GM18498 (cell line): ENCODE measurements around the gene TRIO.

ENCODE experiments used
- ATAC-seq: cut with Tn5 transposase; IDR thresholded peaks from one replicate; pipeline ENCODE4 v1.9.1; 2021; ENCODE audit warnings: mild to moderate bottlenecking, moderate library complexity; ENCODE audit not compliant: unreplicated experiment

The TRIO gene

DNA sequence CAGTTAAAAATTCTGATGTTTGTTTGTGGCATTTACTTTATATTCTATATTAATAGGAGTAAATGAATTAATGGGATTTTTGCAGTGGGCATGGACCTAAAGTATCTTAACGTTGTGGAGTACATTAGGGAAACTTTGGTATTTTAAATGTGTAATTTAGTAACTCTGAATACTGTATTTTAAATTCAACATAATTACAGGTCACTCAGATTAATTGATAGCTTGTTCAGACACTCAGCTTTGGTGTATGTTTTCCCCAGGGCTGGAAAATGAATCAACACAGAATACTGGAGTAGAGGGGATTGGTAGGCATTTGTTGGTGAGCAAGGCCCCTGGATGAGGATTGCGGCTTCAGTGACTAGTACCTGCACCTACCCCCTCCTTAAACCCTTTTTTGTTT is 117.5 kb downstream of the TRIO start:
- ATAC-seq, result no peak

DNA sequence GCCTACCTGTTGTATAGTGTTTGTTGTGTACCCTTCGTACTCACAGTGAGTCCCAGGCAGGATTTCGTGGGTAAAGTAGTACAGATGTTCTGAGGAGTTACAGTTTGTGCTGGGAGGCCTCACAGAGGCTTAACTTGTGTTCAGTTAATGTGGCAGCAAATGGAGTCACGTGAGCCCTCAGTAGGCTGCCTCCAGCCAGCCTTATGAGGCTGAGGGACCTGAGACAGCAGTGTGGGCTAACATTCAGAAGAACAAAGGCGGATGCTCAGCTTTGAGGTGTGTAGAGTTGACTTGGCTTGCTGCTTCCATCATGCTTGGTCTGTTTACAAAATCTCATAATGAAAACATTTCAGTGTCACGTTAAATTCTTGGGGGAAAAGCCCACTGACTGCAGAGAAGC is 118.1 kb downstream of the TRIO start:
- no peak for ATAC-seq

DNA sequence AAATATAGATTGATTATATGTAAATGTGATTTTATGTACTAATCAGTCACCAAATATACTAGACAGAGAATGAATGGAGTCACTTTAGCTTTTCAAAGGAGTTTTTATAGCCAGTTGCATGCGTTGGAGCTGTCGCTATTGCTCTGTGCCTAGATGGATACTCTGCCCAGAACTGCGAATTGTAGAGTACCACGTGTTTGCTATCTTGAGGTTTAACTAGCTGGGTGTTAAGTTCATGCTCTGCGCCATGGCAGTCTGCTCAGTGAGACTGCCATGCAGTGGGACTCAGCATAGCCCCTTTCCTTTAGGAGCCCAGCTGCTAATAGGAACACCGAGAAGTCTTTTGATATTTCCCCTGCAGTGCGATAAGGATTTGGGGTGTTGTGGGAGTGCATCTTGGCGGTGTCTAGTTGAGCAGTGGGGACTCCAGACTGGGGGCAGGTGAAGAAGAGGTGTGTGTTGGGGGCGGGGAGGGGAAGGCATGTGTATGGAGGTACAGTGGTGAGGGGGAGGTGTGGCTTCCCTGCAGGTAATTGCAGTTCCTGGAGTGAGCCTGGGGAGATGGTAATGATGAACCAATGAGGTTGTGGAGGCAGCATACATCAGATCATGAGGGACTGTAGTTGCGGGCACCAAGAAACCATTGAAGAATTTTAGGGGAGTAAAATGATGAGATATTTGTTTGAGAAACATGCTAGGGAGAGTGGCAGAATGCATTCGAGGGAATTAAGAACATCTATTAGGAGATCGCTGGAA is 118.9 kb downstream of the TRIO start:
- ATAC-seq, result no peak

GRCh38 chr5:14263113-14263512 is 120.0 kb downstream of the TRIO start:
- no peak for ATAC-seq

GRCh38 chr5:14263699-14264098 is 120.6 kb downstream of the TRIO start:
- no peak for ATAC-seq

- ATAC-seq, result peak; percentile 89
Observed at GRCh38 chr5:14264605-14265316, 121.6 kb downstream of the TRIO start.

- ATAC-seq, result no peak
Observed at GRCh38 chr5:14265570-14265969, 122.4 kb downstream of the TRIO start.

DNA sequence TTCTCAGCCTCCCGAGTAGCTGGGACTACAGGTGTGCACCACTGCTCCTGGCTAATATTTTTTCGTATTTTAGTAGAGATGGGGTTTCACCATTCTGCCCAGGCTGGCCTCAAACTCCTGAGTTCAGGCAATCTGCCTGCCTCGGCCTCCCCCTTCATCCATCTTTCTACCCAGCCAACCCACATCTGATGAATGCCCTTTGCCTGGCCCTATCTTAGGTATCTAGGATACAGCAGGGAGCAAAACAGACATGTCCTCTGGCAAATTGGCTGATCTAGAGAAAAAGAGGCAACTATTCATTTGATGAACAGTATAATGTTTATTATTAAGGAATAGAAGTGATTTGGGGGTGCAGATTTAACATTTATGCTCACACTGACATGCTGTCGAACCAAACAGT is 123.0 kb downstream of the TRIO start:
- ATAC-seq, result no peak

GRCh38 chr5:14266686-14267085 is 123.5 kb downstream of the TRIO start:
- no peak for ATAC-seq

- no peak for ATAC-seq
Observed at GRCh38 chr5:14267166-14267838, 124.2 kb downstream of the TRIO start.

GRCh38 chr5:14267991-14268708 is 125.0 kb downstream of the TRIO start:
- ATAC-seq, result no peak

DNA sequence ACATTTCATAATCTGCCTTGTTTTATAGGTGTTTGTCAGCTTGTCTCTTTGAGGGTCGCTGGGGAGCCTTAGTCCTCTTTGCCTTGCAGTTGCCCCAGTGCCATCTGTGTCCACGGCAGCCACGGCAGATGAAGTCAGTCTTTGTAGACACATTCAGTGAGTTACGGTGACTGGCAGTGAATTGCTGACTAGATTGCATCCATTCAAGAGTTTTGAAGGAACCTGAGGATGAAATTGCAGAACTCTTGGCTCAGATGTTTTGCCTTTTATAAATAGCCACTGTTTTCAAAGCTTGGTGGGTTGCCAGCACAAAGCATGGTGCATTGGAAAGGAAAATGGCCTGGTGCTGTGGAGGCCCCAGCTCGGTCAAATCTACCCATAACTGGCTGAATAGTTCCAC is 125.6 kb downstream of the TRIO start:
- ATAC-seq, result no peak

- ATAC-seq, result no peak
Observed at GRCh38 chr5:14269395-14269794, 126.3 kb downstream of the TRIO start.

GRCh38 chr5:14270209-14270702 is 127.1 kb downstream of the TRIO start:
- peak; percentile 58 for ATAC-seq

DNA sequence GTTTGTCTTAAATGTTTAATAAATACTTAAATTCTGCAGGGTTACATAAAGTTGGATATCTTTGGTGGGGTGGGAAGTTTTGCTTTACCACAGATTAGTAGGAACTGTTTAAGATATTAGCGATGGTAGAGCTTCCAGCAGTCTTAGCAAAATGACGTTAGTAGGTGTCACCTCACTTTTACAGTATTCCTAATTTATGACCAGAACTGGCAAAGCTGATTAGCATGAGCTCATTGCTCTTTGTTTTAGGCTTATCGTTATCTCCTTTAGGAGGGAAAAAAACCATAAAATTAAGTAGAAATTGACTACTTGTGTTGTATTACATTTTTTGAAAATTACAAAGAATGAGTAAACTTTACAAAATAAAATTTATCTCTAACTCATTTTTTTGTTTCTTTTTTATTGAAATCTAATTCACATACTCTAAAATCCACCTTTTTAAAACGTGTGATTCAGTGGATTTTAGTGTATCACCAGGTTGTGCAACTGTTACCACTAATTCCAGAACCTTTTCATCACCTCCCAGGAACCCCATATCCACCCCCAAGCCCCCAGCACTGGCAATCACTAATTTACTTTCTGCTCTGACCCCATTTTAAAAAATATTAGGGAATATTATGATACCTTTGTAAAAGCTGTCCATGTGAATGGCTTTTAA is 129.5 kb downstream of the TRIO start:
- no peak for ATAC-seq

- ATAC-seq, result no peak
Observed at GRCh38 chr5:14273207-14273767, 130.1 kb downstream of the TRIO start.

DNA sequence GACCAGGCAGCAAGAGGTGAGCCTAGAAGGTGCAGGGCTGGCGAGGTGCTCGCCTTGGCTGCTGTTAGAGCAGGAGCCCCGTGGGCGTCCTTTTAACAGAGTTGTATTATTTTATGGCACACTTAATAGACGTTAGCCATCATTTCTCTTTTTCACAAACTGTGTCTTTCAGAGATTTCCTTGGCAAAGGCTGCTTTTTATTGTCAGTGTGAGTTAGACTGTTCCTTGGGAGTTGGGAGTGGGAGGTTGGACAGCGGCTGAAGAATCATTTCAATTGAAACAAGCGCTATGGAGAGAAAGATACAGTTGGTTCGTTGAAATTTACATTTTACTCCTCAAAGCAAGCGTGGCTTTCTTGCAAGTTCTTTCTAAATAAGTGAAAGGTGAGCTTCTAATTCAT is 133.2 kb downstream of the TRIO start:
- ATAC-seq, result no peak

DNA sequence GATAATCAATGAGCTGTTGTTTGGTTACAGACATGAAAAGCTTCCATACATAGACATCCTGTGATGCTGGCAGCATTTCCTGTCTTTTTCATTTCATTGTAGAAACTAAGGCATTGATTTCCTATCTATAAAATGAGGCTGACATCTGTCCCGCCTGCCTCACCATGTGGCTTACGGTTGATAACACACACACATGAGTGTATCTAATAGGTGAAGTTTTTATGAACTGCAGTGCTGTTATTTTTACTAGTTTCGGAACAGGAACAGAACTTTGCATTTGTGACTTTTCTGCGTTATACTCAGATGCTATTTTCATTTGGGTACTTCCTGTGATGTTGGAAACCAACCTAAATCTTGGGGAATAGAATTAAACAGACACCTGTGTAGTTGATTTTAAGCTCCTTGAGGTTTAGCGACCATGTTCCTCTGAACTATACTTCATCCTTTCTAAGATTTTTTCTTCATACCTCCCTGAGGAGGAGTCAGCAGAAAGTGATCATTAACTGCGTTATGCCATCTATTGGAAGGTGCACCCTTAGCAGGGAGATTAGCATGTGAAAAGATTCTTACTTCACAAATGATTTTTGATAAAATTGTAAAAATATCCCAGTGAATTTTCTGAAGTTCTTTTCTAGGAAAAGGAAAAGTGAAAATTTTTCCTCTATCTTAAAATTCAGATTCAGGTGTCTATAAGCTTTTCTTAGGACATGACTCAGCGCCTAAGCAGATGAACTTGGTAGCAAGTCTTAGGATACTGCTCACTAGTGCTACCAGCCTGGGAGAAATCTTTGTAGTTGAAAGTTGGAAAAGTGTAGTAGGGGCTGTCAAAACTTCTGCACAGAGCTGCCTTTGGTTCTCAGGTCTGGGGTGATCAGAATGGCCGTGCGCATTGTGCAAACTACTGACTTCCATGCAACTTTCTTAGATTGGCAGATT is 134.5 kb downstream of the TRIO start:
- ATAC-seq, result peak; percentile 53

- no peak for ATAC-seq
Observed at GRCh38 chr5:14280294-14280854, 137.2 kb downstream of the TRIO start.
